ENCODE measurements around the gene NUDT14.

The NUDT14 gene

DNA sequence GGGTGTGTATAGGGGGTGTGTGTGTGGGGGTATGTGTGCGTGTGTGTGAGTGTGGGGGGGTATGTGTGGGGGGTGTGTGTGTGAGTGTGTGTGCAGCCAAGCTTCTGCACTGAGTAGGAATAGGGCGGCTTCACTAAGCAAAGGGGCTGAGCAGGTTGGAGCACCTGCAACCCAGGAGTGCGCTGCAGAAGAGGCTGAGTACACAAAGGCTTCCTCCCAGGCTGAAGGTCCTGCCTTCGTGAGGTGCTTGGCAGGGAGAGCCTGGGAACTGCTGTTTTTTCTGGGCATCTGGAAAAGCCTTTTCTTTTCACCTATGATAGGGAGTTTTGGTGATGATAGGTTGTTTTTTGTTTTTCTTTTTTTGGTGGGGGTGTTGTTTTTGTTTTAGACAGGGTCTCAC is 6.0 kb upstream of the NUDT14 start:
- no peaks in the 10 kb centered on the region for H3K4me1 ChIP-seq (ENCODE audit: insufficient read depth, low read length)
- H3K4me2 ChIP-seq (ENCODE audit: insufficient read depth, low read length): no peak overlapping the region
- no peak overlapping the region for H3K27ac ChIP-seq (ENCODE audit: low read length)
- no peaks in the 10 kb centered on the region for H3K27me3 ChIP-seq (ENCODE audit: insufficient read depth, low read length, poor library complexity)
- no peak overlapping the region for H3K9ac ChIP-seq (ENCODE audit: low read depth, low read length)
- H3K9me3 ChIP-seq (ENCODE audit: insufficient read depth, low read length, severe bottlenecking): peaks cover 5% of the 10 kb centered on the region
- no peak for DNase-seq
- no peaks in the 10 kb centered on the region for H3K36me3 ChIP-seq (ENCODE audit: insufficient read depth, low read length)
- no peaks in the 10 kb centered on the region for H3K79me2 ChIP-seq (ENCODE audit: insufficient read depth, low read length)
- no peak for ATAC-seq (ENCODE audit: insufficient read depth, low read depth)
- no peak overlapping the region for H3K4me3 ChIP-seq (ENCODE audit: low read depth in 1 of 2, low read length in 2 of 2)
- H2AFZ ChIP-seq (ENCODE audit: low read depth, low read length): no peak overlapping the region
- no peaks in the 10 kb centered on the region for H4K20me1 ChIP-seq (ENCODE audit: insufficient read depth, low read length)
- TF ChIP-seq, protein P1, sequence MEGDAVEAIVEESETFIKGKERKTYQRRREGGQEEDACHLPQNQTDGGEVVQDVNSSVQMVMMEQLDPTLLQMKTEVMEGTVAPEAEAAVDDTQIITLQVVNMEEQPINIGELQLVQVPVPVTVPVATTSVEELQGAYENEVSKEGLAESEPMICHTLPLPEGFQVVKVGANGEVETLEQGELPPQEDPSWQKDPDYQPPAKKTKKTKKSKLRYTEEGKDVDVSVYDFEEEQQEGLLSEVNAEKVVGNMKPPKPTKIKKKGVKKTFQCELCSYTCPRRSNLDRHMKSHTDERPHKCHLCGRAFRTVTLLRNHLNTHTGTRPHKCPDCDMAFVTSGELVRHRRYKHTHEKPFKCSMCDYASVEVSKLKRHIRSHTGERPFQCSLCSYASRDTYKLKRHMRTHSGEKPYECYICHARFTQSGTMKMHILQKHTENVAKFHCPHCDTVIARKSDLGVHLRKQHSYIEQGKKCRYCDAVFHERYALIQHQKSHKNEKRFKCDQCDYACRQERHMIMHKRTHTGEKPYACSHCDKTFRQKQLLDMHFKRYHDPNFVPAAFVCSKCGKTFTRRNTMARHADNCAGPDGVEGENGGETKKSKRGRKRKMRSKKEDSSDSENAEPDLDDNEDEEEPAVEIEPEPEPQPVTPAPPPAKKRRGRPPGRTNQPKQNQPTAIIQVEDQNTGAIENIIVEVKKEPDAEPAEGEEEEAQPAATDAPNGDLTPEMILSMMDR (IDR thresholded peaks at IDR 0.05; ENCODE audit: borderline replicate concordance, extremely low read depth, low read length, poor library complexity, severe bottlenecking): no peak
- TF ChIP-seq EZH2 (IDR thresholded peaks at IDR 0.05; ENCODE audit: borderline replicate concordance, low read depth, low read length, severe bottlenecking): no peak

DNA sequence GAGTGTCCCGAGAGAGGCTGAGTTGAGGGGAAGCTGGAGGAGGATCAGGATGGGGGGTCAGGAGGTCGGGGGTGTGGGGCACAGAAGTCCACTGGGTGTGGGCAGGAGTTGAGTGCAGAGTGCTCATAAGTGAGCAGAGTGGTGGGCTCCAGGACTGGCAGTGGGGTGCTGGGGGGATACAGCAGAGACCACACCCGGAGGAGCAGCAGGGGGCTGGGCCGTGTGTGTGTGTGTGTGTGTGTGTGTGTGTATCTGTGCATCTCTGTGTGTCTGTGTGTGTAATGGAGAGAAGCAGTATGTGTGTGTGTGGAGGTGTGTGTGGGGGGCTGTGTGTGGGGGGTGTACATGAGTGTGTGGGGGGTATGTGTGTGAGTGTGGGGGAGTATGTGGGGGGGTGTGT is 4.9 kb upstream of the NUDT14 start:
- Histone ChIP-seq H4K20me1 (ENCODE audit: insufficient read depth, low read length) (0 out of 2 replicates have a peak, but pooled peaks cover 3% of the 10 kb centered on the region), H3K36me3 (ENCODE audit: insufficient read depth, low read length) (no peaks in the 10 kb centered on the region), H3K27me3 (ENCODE audit: insufficient read depth, low read length, poor library complexity) (no peaks in the 10 kb centered on the region), H3K9ac (ENCODE audit: low read depth, low read length) (no peak overlapping the region), H3K9me3 (ENCODE audit: insufficient read depth, low read length, severe bottlenecking) (peaks cover 5% of the 10 kb centered on the region), H3K79me2 (ENCODE audit: insufficient read depth, low read length) (no peaks in the 10 kb centered on the region), H3K4me3 (ENCODE audit: low read depth in 1 of 2, low read length in 2 of 2) (no peak overlapping the region), H3K4me2 (ENCODE audit: insufficient read depth, low read length) (no peak overlapping the region), H3K4me1 (ENCODE audit: insufficient read depth, low read length) (no peaks in the 10 kb centered on the region), H2AFZ (ENCODE audit: low read depth, low read length) (no peak overlapping the region), H3K27ac (ENCODE audit: low read length) (no peak overlapping the region)
- TF ChIP-seq EZH2 (IDR thresholded peaks at IDR 0.05; ENCODE audit: borderline replicate concordance, low read depth, low read length, severe bottlenecking): no peak
- TF ChIP-seq, protein P1 (IDR thresholded peaks at IDR 0.05; ENCODE audit: borderline replicate concordance, extremely low read depth, low read length, poor library complexity, severe bottlenecking): no peak
- ATAC-seq (ENCODE audit: insufficient read depth, low read depth): no peak
- DNase-seq: no peak

DNA sequence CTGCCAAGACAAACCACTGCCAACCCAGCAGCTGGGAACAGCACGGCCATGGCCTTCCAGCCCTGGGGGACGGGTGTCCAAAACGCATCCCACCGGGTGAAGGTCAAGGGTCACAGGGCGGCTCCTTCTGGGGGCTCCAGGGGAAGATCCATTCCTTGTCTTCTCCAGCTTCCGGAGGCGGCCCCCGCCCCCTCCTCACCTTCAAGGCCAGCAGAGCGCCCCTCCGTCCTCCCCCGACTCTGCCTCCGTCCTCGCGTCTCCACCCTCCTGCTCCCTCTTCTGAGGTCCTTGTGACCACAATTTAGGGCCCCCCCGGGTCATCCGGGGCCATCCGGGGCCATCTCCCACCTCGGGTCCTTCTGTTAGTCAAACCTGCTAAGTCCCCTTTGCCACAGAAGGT is 3.9 kb upstream of the NUDT14 start:
- H4K20me1 ChIP-seq (ENCODE audit: insufficient read depth, low read length): peaks cover 3% of the 10 kb centered on the region; the same call in 1 of the 2 replicates

More for the DNA sequence above, 3.9 kb upstream of the NUDT14 start:
- H3K27ac ChIP-seq (ENCODE audit: low read length): no peak overlapping the region
- DNase-seq (no peak), ATAC-seq (ENCODE audit: insufficient read depth, low read depth) (no peak)
- H3K79me2 ChIP-seq (ENCODE audit: insufficient read depth, low read length): no peaks in the 10 kb centered on the region
- H3K4me3 ChIP-seq (ENCODE audit: low read depth in 1 of 2, low read length in 2 of 2): no peak overlapping the region
- H3K9me3 ChIP-seq (ENCODE audit: insufficient read depth, low read length, severe bottlenecking): peaks cover 5% of the 10 kb centered on the region
- H3K27me3 ChIP-seq (ENCODE audit: insufficient read depth, low read length, poor library complexity): peaks cover 4% of the 10 kb centered on the region
- no peaks in the 10 kb centered on the region for H3K36me3 ChIP-seq (ENCODE audit: insufficient read depth, low read length)
- no peak overlapping the region for H3K9ac ChIP-seq (ENCODE audit: low read depth, low read length)
- H3K4me2 ChIP-seq (ENCODE audit: insufficient read depth, low read length): no peak overlapping the region
- TF ChIP-seq, protein P1 (IDR thresholded peaks at IDR 0.05; ENCODE audit: borderline replicate concordance, extremely low read depth, low read length, poor library complexity, severe bottlenecking): no peak
- no peak for TF ChIP-seq EZH2 (IDR thresholded peaks at IDR 0.05; ENCODE audit: borderline replicate concordance, low read depth, low read length, severe bottlenecking)
- 0 out of 2 replicates have a peak, but pooled peaks cover 4% of the 10 kb centered on the region for H3K4me1 ChIP-seq (ENCODE audit: insufficient read depth, low read length)
- H2AFZ ChIP-seq (ENCODE audit: low read depth, low read length): no peak overlapping the region
